RWPE1 (cell line): ENCODE results near the gene REV3L.
A peak's percentile ranks its signal among the peaks of the same experiment; 100 is the strongest.

ENCODE experiments used
- CTCF ChIA-PET: fragments of 350-600 bp; sonication (Branson Sonifier 250); formaldehyde crosslinking; extraction: SDS; loops from one replicate; lab custom pipeline; 2021; lab: Yijun Ruan, JAX
- POLR2A ChIA-PET: fragments of 400-600 bp; formaldehyde crosslinking; extraction: SDS; loops from one replicate; lab custom pipeline; 2020; ENCODE audit warnings: antibody characterized with exemption; ENCODE audit not compliant: low non-redundant PET; lab: Yijun Ruan, JAX
- DNase-seq: peaks from one replicate; pipeline ENCODE4 v3.0.0; 2012; ENCODE audit warnings: low spot score
- H3K27ac ChIP-seq: fragments of 450-650 bp; 2 replicates; pipeline ENCODE4 v1.5.1; 2017
- CTCF ChIP-seq: fragments of 450-650 bp; conservative IDR thresholded peaks from 2 replicates; pipeline ENCODE4 v1.5.1; 2017; ENCODE audit warnings: low read depth, mild to moderate bottlenecking

The REV3L gene

GRCh38 chr6:111407686-111408085, 75.3 kb downstream of the REV3L start:
- no peak for DNase-seq
- H3K27ac ChIP-seq = no peak overlapping the region
- no peak for TF ChIP-seq CTCF
- CTCF ChIA-PET = interaction anchor here (0.6 kb wide), 1 partner anchor 53 kb away, joined by 4 read pairs; no protein-coding TSS in a partner anchor
- POLR2A ChIA-PET = no interaction called here

- TF ChIP-seq CTCF = no peak
- CTCF ChIA-PET = interaction anchor here (1.0 kb wide), 1 partner anchor 18 kb away, joined by 3 read pairs; no protein-coding TSS in a partner anchor
- no peak for DNase-seq
- POLR2A ChIA-PET = no interaction called here
- no peak overlapping the region for H3K27ac ChIP-seq
These were observed 76.8 kb downstream of the REV3L start for GRCh38 chr6:111406200-111406721.

- ChIA-PET CTCF (no interaction called here), POLR2A (no interaction called here)
- TF ChIP-seq CTCF = no peak
- DNase-seq = no peak
- no peak overlapping the region for H3K27ac ChIP-seq
These were observed 79.6 kb downstream of the REV3L start for GRCh38 chr6:111403388-111403787.

- H3K27ac ChIP-seq = no peak overlapping the region
- POLR2A ChIA-PET = no interaction called here
- CTCF ChIA-PET = no interaction called here
- no peak for DNase-seq
- no peak for TF ChIP-seq CTCF
These were observed 83.4 kb downstream of the REV3L start for GRCh38 chr6:111399626-111400025.

GRCh38 chr6:111388681-111389080, 94.3 kb downstream of the REV3L start:
- H3K27ac ChIP-seq = no peak overlapping the region
- POLR2A ChIA-PET = no interaction called here
- CTCF ChIA-PET = no interaction called here
- no peak for TF ChIP-seq CTCF
- DNase-seq = no peak

- no peak for DNase-seq
- CTCF ChIA-PET = interaction anchor here (0.6 kb wide), 1 partner anchor 409 kb away, joined by 3 read pairs; no protein-coding TSS in a partner anchor
- peak overlapping the region; percentile 5; the same call in 1 of the 2 replicates for H3K27ac ChIP-seq
- POLR2A ChIA-PET = no interaction called here
- TF ChIP-seq CTCF = no peak
These were observed 100.3 kb downstream of the REV3L start for GRCh38 chr6:111382476-111383294.
